ENCODE results near the gene BLM.

Gene BLM

GRCh38 chr15:90857883-90858443, 140.8 kb downstream of the BLM start:
- no peak overlapping the region for H3K4me3 ChIP-seq (ENCODE audit: low read depth, low read length)
- TF ChIP-seq CTCF (IDR thresholded peaks at IDR 0.05; ENCODE audit: low read depth, low read length, missing control alignments), result no peak
- in situ Hi-C loops (cut with HindIII; ENCODE audit: low sequenced_read_pairs), result no loop called here
- DNase-seq (ENCODE audit: low read depth), result no peak

- no peak for DNase-seq (ENCODE audit: low read depth)
- in situ Hi-C loops (cut with HindIII; ENCODE audit: low sequenced_read_pairs), result no loop called here
- H3K4me3 ChIP-seq (ENCODE audit: low read depth, low read length), result no peak overlapping the region
- no peak for TF ChIP-seq CTCF (IDR thresholded peaks at IDR 0.05; ENCODE audit: low read depth, low read length, missing control alignments)
These were observed 142.3 kb downstream of the BLM start for GRCh38 chr15:90859234-90860131.

DNA sequence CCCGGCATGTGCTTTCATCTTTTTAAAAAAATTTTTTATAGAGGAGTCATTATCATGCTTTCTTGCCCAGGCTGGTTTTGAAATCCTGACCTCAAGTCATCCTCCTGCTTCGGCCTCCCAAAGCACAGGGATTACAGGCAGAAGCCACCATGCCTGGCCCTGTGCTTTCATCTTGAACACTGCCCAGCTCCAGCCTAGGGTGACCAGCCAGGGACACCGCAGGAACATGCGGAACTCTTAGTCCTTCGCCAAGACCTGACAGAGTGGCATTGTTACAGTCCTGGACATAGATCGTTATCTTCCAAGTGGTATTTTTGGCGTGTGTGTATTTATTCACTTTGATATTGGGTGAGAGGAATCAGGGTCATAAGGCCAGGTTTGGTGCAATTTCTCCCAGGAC, 143.3 kb downstream of the BLM start:
- no peak for TF ChIP-seq CTCF (IDR thresholded peaks at IDR 0.05; ENCODE audit: low read depth, low read length, missing control alignments)
- DNase-seq (ENCODE audit: low read depth), result no peak
- in situ Hi-C loops (cut with HindIII; ENCODE audit: low sequenced_read_pairs), result no loop called here
- no peak overlapping the region for H3K4me3 ChIP-seq (ENCODE audit: low read depth, low read length)

DNA sequence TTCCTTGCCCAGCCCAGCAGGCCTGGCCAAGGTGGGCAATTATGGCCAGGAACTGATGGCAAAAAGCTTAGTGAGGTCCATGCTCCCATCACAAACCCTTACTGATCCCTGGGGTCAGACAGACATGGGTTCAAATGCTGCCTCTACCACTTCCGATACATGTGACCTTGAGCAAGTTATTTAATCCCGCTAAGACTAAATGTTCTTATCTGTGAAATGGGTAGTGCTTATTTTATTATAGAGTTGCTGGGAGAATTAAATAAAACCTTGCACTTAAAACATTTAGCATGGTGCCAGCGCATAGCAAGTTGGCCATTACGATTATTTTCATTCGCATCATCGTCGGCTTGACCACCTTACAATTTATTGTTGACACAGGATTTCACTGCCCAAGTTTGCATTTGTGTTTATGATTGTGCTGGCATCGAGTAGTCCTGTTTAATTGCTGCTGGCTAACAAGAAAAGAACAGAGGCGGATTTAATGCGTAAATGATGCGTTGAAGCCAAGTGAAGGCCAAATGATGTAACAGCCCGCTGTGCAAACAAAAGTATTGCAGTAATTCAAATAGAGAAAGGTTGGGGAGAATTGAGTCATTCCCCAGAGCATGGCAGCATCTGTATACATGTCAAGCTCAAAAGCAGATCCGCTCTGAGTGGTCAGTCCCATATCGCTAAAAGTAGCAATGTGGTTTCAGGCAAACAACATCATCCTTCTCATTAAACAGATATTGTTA, 144.0 kb downstream of the BLM start:
- in situ Hi-C loops (cut with HindIII; ENCODE audit: low sequenced_read_pairs), result no loop called here

DNA sequence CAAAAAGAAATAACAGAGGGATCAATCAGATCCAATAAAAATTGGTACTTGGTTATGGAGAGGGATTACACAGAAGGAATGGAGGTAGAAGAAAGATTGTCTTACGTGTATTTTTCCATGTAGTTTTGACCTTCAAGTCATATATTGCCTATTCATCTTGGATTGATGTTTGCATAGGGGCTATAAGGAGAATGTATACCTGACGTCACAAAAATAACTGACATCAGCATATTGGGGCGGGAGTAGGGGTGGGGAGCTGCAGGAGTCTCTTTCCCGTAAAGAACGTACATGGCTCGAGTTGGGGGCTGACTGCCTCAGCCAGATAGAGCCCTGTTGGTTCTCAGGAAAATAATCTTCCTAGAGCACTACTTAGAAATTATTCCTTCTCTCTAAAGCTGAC, 145.3 kb downstream of the BLM start:
- in situ Hi-C loops (cut with HindIII; ENCODE audit: low sequenced_read_pairs), result no loop called here
- DNase-seq (ENCODE audit: low read depth), result no peak
- no peak for TF ChIP-seq CTCF (IDR thresholded peaks at IDR 0.05; ENCODE audit: low read depth, low read length, missing control alignments)
- no peak overlapping the region for H3K4me3 ChIP-seq (ENCODE audit: low read depth, low read length)

More for the DNA sequence above, 144.0 kb downstream of the BLM start:
- no peak overlapping the region for H3K4me3 ChIP-seq (ENCODE audit: low read depth, low read length)
- no peak for TF ChIP-seq CTCF (IDR thresholded peaks at IDR 0.05; ENCODE audit: low read depth, low read length, missing control alignments)
- DNase-seq (ENCODE audit: low read depth), result no peak

DNA sequence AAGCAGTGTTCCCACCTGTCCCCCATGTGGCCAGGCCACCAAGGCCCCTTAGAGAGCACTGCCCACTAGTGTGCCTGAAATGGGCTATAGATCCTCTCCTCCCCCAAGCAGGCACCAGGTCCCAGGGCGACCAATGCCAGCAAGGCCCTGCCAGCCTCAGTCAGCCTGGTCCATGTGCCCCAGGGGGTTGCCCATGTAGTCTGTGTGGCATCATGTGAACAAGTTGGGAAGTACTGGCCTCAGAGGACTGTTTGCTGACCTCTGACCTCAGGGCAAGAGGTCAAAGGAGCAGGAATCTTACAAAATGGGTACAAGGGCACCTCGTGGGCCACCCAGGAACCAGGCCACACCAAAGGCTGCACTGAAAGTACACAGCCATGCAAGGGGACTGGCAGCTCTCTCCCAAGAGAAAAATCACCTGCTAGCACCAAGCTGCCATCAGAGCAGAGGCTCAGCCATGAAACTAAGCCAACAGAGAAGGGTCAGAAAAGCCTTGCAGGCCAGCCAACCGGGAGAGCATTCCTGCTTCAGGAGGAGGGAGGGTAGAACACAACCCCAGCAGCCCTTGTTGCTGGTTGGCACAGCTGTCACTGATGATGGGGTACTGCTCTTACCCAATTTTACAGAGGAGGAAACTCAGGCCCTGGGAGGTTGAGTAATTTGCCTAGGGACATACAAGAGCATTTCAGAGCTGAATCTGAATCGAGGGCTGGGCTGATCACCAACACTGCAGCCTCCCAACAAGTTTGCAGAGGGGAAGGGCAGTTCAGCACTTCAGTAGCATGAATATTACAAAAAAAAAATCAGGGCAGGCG, 146.0 kb downstream of the BLM start:
- H3K4me3 ChIP-seq (ENCODE audit: low read depth, low read length), result no peak overlapping the region
- TF ChIP-seq CTCF (IDR thresholded peaks at IDR 0.05; ENCODE audit: low read depth, low read length, missing control alignments), result no peak
- in situ Hi-C loops (cut with HindIII; ENCODE audit: low sequenced_read_pairs), result no loop called here
- no peak for DNase-seq (ENCODE audit: low read depth)
